ENCODE data around the gene RTEL1. TPM values are rescaled to one million over a fixed set of nuclear protein-coding genes. Genes with fewer than 3 reads are reported as not detected.
"Not testable (repeated sequence)": the region's sequence is repeated elsewhere in the genome, so short reads cannot be mapped to it uniquely, and the experiment has no call there.

RTEL1 gene
- total RNA-seq, 1 experiment from 2014 or later: 22.4 TPM

- H3K27me3 ChIP-seq (ENCODE audit: control insufficient read depth, insufficient read depth, low read length): peaks cover 12% of the 10 kb centered on the region
- no peaks in the 10 kb centered on the region for H3K36me3 ChIP-seq (replicated peaks; ENCODE audit: control insufficient read depth, insufficient read depth, low read length)
- peak within 1 kb of the TSS; percentile 64 for H3K4me3 ChIP-seq (ENCODE audit: insufficient read depth, low read depth, low read length)
- peak; percentile 95 for DNase-seq
Measured at GRCh38 chr20:63653041-63653973, 4.8 kb upstream of the RTEL1 start, which contains the start of gene STMN3. TSS of gene STMN3 (minus strand) at chr20:63653424. CDS start at chr20:63653345, 79 bp downstream.

GRCh38 chr20:63653974-63654668, 4.0 kb upstream of the RTEL1 start:
- H3K4me3 ChIP-seq (ENCODE audit: insufficient read depth, low read depth, low read length): peak overlapping the region; percentile 64
- H3K27me3 ChIP-seq (ENCODE audit: control insufficient read depth, insufficient read depth, low read length): peaks cover 12% of the 10 kb centered on the region
- no peaks in the 10 kb centered on the region for H3K36me3 ChIP-seq (replicated peaks; ENCODE audit: control insufficient read depth, insufficient read depth, low read length)
- DNase-seq: no peak

- H3K4me3 ChIP-seq (ENCODE audit: insufficient read depth, low read depth, low read length): no peak overlapping the region
- DNase-seq: no peak
- H3K27me3 ChIP-seq (ENCODE audit: control insufficient read depth, insufficient read depth, low read length): peaks cover 12% of the 10 kb centered on the region
- peaks cover 2% of the 10 kb centered on the region; the same call in 1 of the 2 replicates for H3K36me3 ChIP-seq (replicated peaks; ENCODE audit: control insufficient read depth, insufficient read depth, low read length)
Measured at GRCh38 chr20:63655249-63655648, 2.9 kb upstream of the RTEL1 start.

DNA sequence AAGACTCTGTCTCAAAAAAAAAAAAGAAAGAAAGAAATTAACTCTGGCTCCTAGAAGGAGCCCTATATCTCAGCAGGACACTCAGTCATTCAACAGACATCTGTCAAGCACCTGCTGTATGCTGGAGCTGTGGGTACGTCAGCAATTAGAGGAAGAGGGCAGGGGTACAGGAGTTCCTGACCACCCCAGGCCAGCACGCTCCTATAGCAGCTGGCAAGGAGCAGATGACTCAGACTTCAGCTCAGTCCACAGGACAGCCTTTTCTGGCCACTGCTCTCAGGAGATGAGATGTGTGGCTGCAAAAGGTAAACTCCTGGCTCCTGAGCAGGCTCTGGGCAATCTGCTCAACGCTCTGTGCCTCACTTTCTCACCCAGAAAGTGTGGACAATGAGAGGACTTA, 1.7 kb upstream of the RTEL1 start:
- Histone ChIP-seq H3K36me3 (replicated peaks; ENCODE audit: control insufficient read depth, insufficient read depth, low read length) (peaks cover 2% of the 10 kb centered on the region; the same call in 1 of the 2 replicates), H3K4me3 (ENCODE audit: insufficient read depth, low read depth, low read length) (no peak overlapping the region), H3K27me3 (ENCODE audit: control insufficient read depth, insufficient read depth, low read length) (peaks cover 8% of the 10 kb centered on the region)
- DNase-seq: no peak

- DNase-seq: no peak
- H3K27me3 ChIP-seq (ENCODE audit: control insufficient read depth, insufficient read depth, low read length): no peaks in the 10 kb centered on the region; the same call in 1 of the 2 replicates
- peak overlapping the region; percentile 90 for H3K4me3 ChIP-seq (ENCODE audit: insufficient read depth, low read depth, low read length)
Measured at GRCh38 chr20:63657260-63657936, 714 bp upstream of the RTEL1 start.

DNA sequence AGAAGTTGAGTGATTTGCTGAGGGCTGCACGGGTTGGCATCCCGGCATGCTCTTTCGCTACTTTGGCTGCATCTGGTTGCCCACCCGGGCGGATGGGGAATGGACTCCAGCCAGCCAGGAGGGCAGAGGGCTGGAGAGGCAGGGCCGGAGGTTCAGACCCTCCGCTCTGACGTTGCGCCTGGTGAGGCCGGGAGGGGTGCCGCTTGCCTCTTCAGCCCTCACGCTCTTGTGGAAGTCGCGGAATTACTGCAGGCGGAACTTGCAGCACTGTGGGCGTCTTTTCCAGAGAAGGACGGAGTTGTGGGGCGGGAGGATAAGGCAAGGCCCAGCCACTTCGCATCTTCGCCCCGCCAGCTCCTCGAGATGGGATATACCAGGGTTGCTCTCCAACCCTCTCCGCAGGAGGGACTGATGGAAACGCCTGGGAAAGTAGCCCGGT, 656 bp downstream of the RTEL1 start:
- Histone ChIP-seq H3K4me3 (ENCODE audit: insufficient read depth, low read depth, low read length) (peak overlapping the region; percentile 90), H3K36me3 (replicated peaks; ENCODE audit: control insufficient read depth, insufficient read depth, low read length) (peaks cover 2% of the 10 kb centered on the region; the same call in 1 of the 2 replicates), H3K27me3 (ENCODE audit: control insufficient read depth, insufficient read depth, low read length) (no peaks in the 10 kb centered on the region)
- no peak for DNase-seq

More at GRCh38 chr20:63657260-63657936, 714 bp upstream of the RTEL1 start:
- peaks cover 2% of the 10 kb centered on the region; the same call in 1 of the 2 replicates for H3K36me3 ChIP-seq (replicated peaks; ENCODE audit: control insufficient read depth, insufficient read depth, low read length)

- DNase-seq: peak; percentile 69
- H3K36me3 ChIP-seq (replicated peaks; ENCODE audit: control insufficient read depth, insufficient read depth, low read length): peaks cover 2% of the 10 kb centered on the region; the same call in 1 of the 2 replicates
- no peaks in the 10 kb centered on the region for H3K27me3 ChIP-seq (ENCODE audit: control insufficient read depth, insufficient read depth, low read length)
- no peak overlapping the region; the same call in 1 of the 2 replicates for H3K4me3 ChIP-seq (ENCODE audit: insufficient read depth, low read depth, low read length)
Measured at GRCh38 chr20:63659370-63659769, 1.3 kb downstream of the RTEL1 start.

GRCh38 chr20:63660174-63660573, 2.1 kb downstream of the RTEL1 start:
- H3K27me3 ChIP-seq (ENCODE audit: control insufficient read depth, insufficient read depth, low read length); DNase-seq; H3K36me3 ChIP-seq (replicated peaks; ENCODE audit: control insufficient read depth, insufficient read depth, low read length); H3K4me3 ChIP-seq (ENCODE audit: insufficient read depth, low read depth, low read length): not testable (repeated sequence)

GRCh38 chr20:63660622-63661021, 2.5 kb downstream of the RTEL1 start:
- no peak for DNase-seq
- no peaks in the 10 kb centered on the region for H3K27me3 ChIP-seq (ENCODE audit: control insufficient read depth, insufficient read depth, low read length)
- no peak overlapping the region for H3K4me3 ChIP-seq (ENCODE audit: insufficient read depth, low read depth, low read length)
- peaks cover 2% of the 10 kb centered on the region; the same call in 1 of the 2 replicates for H3K36me3 ChIP-seq (replicated peaks; ENCODE audit: control insufficient read depth, insufficient read depth, low read length)

- Histone ChIP-seq H3K27me3 (ENCODE audit: control insufficient read depth, insufficient read depth, low read length) (no peaks in the 10 kb centered on the region), H3K36me3 (replicated peaks; ENCODE audit: control insufficient read depth, insufficient read depth, low read length) (peaks cover 2% of the 10 kb centered on the region; the same call in 1 of the 2 replicates), H3K4me3 (ENCODE audit: insufficient read depth, low read depth, low read length) (no peak overlapping the region)
- DNase-seq: no peak
Measured at GRCh38 chr20:63661108-63661507, 3.0 kb downstream of the RTEL1 start.

DNA sequence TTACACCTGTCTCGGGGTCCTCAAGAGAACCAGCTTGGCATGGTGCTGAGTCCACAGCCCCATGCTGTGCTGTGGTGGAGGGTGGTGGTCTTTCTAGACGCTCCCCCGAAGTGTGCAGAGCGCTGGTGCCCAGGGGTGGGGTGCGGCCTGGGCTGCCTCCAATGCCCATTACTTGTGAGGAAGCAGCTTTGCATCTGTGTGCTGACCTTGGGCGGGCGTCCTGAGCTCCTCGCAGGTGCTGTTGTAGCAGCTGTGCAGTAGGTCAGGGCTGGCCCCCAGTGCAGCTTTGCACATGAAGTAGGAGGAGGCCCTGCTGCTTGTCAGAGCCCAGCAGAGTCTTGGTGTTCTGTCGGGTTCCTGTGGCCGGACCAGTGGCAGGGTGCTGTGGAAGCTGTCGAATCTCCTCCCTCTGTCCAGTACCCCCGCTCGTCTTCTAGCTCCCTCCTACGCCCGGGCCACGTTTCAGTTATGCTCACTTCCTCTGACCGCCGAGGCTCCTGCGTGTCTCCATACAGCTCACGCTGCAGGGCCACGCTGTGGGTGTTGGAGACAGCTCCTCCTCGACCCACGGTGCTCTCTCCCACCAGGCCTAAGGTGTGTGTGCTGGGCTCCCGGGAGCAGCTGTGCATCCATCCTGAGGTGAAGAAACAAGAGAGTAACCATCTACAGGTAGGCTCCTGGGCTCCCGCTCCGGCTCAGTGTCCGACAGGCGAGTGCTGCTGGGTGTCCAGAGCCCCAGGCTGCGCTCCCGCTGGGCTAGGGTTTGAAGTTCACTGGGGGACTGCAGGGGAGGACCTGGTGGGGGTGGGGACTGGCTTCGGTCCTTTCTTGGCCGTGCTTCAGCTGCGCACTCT, 4.1 kb downstream of the RTEL1 start:
- Histone ChIP-seq H3K4me3 (ENCODE audit: insufficient read depth, low read depth, low read length) (no peak overlapping the region), H3K27me3 (ENCODE audit: control insufficient read depth, insufficient read depth, low read length) (no peaks in the 10 kb centered on the region), H3K36me3 (replicated peaks; ENCODE audit: control insufficient read depth, insufficient read depth, low read length) (peaks cover 3% of the 10 kb centered on the region; the same call in 1 of the 2 replicates)
- DNase-seq: peak; percentile 32

DNA sequence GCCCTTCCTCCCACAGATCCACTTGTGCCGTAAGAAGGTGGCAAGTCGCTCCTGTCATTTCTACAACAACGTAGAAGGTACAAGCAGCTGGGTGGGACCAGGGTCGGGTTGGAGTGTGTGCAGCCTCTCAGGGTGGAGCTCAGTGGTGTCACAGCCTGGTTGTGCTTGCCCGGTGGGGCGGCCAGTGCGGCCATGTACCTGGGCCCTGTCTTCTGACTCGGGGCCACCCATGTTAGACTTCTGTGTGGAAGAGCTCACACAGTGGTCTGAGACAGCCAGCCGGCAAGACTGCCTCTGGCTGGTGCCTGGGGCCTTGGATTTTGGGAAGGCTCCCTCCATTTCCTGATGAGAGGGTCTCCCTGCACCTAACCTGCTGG, 4.7 kb downstream of the RTEL1 start:
- peaks cover 8% of the 10 kb centered on the region for H3K36me3 ChIP-seq (replicated peaks; ENCODE audit: control insufficient read depth, insufficient read depth, low read length)
- no peak overlapping the region for H3K4me3 ChIP-seq (ENCODE audit: insufficient read depth, low read depth, low read length)
- no peak for DNase-seq
- no peaks in the 10 kb centered on the region for H3K27me3 ChIP-seq (ENCODE audit: control insufficient read depth, insufficient read depth, low read length)

DNA sequence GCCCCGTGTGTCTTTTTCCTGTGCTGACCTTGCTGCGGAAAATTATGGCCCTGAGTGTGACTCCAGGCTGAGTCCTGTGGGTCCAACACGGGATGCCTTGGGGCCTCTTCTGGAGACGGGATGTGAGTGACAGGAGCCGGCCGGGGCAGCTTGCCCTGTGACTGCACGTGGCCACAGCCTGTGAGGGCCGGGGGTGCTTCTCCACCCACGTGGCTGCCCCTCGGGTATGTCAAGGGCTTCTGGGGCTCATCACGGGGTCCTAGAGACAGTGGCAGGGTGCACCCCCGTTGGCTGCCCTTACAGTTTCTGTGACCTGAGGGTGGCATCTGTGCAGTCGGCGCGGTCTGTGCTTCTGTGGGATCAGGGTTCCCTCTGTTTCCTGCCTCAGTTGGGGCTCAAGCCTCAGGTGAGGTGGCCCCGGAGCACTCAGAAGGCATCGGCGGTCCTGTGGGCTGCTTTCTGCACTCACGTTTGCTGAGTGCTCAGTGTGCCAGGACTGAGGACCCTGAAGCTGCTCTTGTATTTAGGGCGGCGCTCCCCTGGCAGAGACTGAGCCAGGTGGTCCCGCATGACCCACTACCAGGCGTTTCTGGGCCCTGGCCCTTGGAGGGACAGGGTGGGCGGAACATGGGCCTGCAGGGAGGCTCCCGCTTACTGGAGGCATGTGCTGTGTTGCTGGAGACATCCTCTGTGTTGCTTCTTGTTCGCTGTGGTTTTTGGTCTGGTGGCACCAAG, 5.4 kb downstream of the RTEL1 start:
- peak; percentile 46 for DNase-seq

More for the DNA sequence above, 5.4 kb downstream of the RTEL1 start:
- H3K36me3 ChIP-seq (replicated peaks; ENCODE audit: control insufficient read depth, insufficient read depth, low read length): peaks cover 8% of the 10 kb centered on the region
- no peak overlapping the region for H3K4me3 ChIP-seq (ENCODE audit: insufficient read depth, low read depth, low read length)
- H3K27me3 ChIP-seq (ENCODE audit: control insufficient read depth, insufficient read depth, low read length): no peaks in the 10 kb centered on the region

All from H7 (cell line).